ENCODE data around the gene ATP6V0E1. TPM values are rescaled to one million over a fixed set of nuclear protein-coding genes. Genes with fewer than 3 reads are reported as not detected.

The ATP6V0E1 gene
- total RNA-seq, 2 donors from 2014 or later = 105 to 117 TPM

Other genes with a start within 250 kb of the ATP6V0E1 start
- 10 to 100 TPM; 14.5 to 24.5 TPM for gene DUSP1, start 212.6 kb upstream of the ATP6V0E1 start, total RNA-seq
- 10 to 100 TPM; 66.3 to 69.3 TPM for gene ERGIC1, start 149.5 kb upstream of the ATP6V0E1 start, total RNA-seq
- gene RPL26L1, start 24.3 kb upstream of the ATP6V0E1 start, total RNA-seq = 10 to 100 TPM; 33.6 to 34.6 TPM
- gene CREBRF, start 72.6 kb downstream of the ATP6V0E1 start, total RNA-seq = 10 to 100 TPM; 33.1 to 35.8 TPM
- gene BNIP1, start 160.8 kb downstream of the ATP6V0E1 start, total RNA-seq = 10 to 100 TPM; 23.2 to 25.6 TPM